HepG2 (cell line): ENCODE data around the gene ZFPM1. TPM values are rescaled to one million over a fixed set of nuclear protein-coding genes. Genes with fewer than 3 reads are reported as not detected.
A peak's percentile ranks its signal among the peaks of the same experiment; 100 is the strongest.

ENCODE experiments used
- FOXA3 ChIP-seq: IDR thresholded peaks from 2 replicates; pipeline ENCODE4 v1.6.1; 2016; ENCODE audit warnings: missing genetic modification reagents, missing compliant biosample characterization
- JUNB ChIP-seq: sonication (generic); formaldehyde crosslinking; IDR thresholded peaks from 2 replicates; pipeline ENCODE4 v1.8.0; 2022; ENCODE audit warnings: missing genetic modification reagents, mild to moderate bottlenecking, borderline replicate concordance
- MAX ChIP-seq: IDR thresholded peaks from 2 replicates; pipeline ENCODE4 v1.6.1; 2012; ENCODE audit warnings: inconsistent platforms
- TBL1XR1 ChIP-seq: fragments of 150-350 bp; IDR thresholded peaks from 2 replicates; pipeline ENCODE4 v1.6.1; 2014; ENCODE audit warnings: borderline replicate concordance, low read length; ENCODE audit not compliant: partially characterized antibody
- THAP7 ChIP-seq: sonication (generic); formaldehyde crosslinking; IDR thresholded peaks from 2 replicates; pipeline ENCODE4 v1.8.1; 2023; ENCODE audit warnings: mild to moderate bottlenecking, missing genetic modification reagents
- ZBTB2 ChIP-seq: sonication (generic); formaldehyde crosslinking; IDR thresholded peaks from 2 replicates; pipeline ENCODE4 v1.8.0; 2022; ENCODE audit warnings: low read depth, missing genetic modification reagents
- ZFP82 ChIP-seq: sonication (generic); formaldehyde crosslinking; IDR thresholded peaks from 2 replicates; pipeline ENCODE4 v1.5.1; 2020; ENCODE audit warnings: mild to moderate bottlenecking, missing genetic modification reagents, borderline replicate concordance
- ZNF512 ChIP-seq: sonication (generic); formaldehyde crosslinking; IDR thresholded peaks from 2 replicates; pipeline ENCODE4 v1.4.0; 2020; ENCODE audit warnings: mild to moderate bottlenecking, missing genetic modification reagents
- ZNF768 ChIP-seq: sonication (generic); formaldehyde crosslinking; IDR thresholded peaks from 2 replicates; pipeline ENCODE4 v1.4.0; 2020; ENCODE audit warnings: missing genetic modification reagents
- ZNF780A ChIP-seq: sonication (generic); formaldehyde crosslinking; IDR thresholded peaks from 2 replicates; pipeline ENCODE4 v1.8.0; 2022; ENCODE audit warnings: mild to moderate bottlenecking, missing genetic modification reagents, moderate library complexity
- ZSCAN12 ChIP-seq: sonication (generic); formaldehyde crosslinking; IDR thresholded peaks from 2 replicates; pipeline ENCODE4 v1.9.0; 2021; ENCODE audit warnings: mild to moderate bottlenecking, missing genetic modification reagents
- polyA plus RNA-seq, 8 experiments: library from polyadenylated mRNA; depleted of rRNA in 3 of 8; stranded (reverse) in 7 of 8; unstranded in 1 of 8; fragments of >200 nt; fragmentation: Illumina TruSeq in 4 of 8; extraction: Trizol in 4 of 8; gene quantifications; 2 replicates each; pipeline versions ENCODE4 v1.2.1 to v1.2.3, GENCODE V29; 2011 to 2016; ENCODE audit warnings: low read depth in 4 of 8, missing spikeins in 1 of 8, mixed read lengths in 1 of 8; ENCODE audit not compliant: insufficient read depth in 1 of 8
- total RNA-seq, 5 experiments: library from RNA; depleted of rRNA; stranded (reverse); fragments of >200 nt; fragmentation: Illumina TruSeq; extraction: Trizol; gene quantifications; 2 replicates each; pipeline ENCODE4 v1.2.3, GENCODE V29; 2016; ENCODE audit warnings: low read depth in 1 of 5

ZFPM1 gene
- total and polyA plus RNA-seq, 2 of the 13 experiments (the other 11 are each of a cell fraction or from before 2014, with no cell fraction given): 1.3 to 3.8 TPM

- TF ChIP-seq JUNB (CRISPR knock-in tag) (no peak), ZSCAN12 (CRISPR knock-in tag) (no peak), FOXA3 (CRISPR knock-in tag) (no peak), MAX (no peak), ZNF768 (peak; percentile 13; the same call in 1 of the 2 replicates), ZBTB2 (CRISPR knock-in tag) (0 out of 2 replicates have a peak, but pooled peaks have one; percentile 54), ZFP82 (CRISPR knock-in tag) (no peak; the same call in 1 of the 2 replicates), ZNF780A (no peak), THAP7 (no peak), TBL1XR1 (no peak), ZNF512 (CRISPR knock-in tag) (no peak)
Measured at GRCh38 chr16:88453611-88454522, 787 bp downstream of the ZFPM1 start (continued).
